ENCODE results near the gene RIPPLY2. TPM values are rescaled to one million over a fixed set of nuclear protein-coding genes. Genes with fewer than 3 reads are reported as not detected.

Gene RIPPLY2
- total RNA-seq = not detected

- no peak for TF ChIP-seq CTCF (IDR thresholded peaks at IDR 0.05; ENCODE audit: low read depth)
Observed at GRCh38 chr6:83853178-83854000, at the start of gene RIPPLY2. RIPPLY2 (plus strand) TSS chr6:83853360; CDS start chr6:83853417, 57 bp downstream.

- TF ChIP-seq CTCF (IDR thresholded peaks at IDR 0.05; ENCODE audit: low read depth) = no peak
Observed at GRCh38 chr6:83804886-83805285, 48.3 kb upstream of the RIPPLY2 start.

GRCh38 chr6:83808005-83808404 is 45.2 kb upstream of the RIPPLY2 start:
- TF ChIP-seq CTCF (IDR thresholded peaks at IDR 0.05; ENCODE audit: low read depth) = no peak

GRCh38 chr6:83808926-83809325 is 44.2 kb upstream of the RIPPLY2 start:
- no peak for TF ChIP-seq CTCF (IDR thresholded peaks at IDR 0.05; ENCODE audit: low read depth)

- TF ChIP-seq CTCF (IDR thresholded peaks at IDR 0.05; ENCODE audit: low read depth) = no peak
Observed at GRCh38 chr6:83812595-83812994, 40.6 kb upstream of the RIPPLY2 start.

GRCh38 chr6:83815631-83816272 is 37.4 kb upstream of the RIPPLY2 start:
- TF ChIP-seq CTCF (IDR thresholded peaks at IDR 0.05; ENCODE audit: low read depth) = no peak

GRCh38 chr6:83822629-83823169 is 30.5 kb upstream of the RIPPLY2 start:
- TF ChIP-seq CTCF (IDR thresholded peaks at IDR 0.05; ENCODE audit: low read depth) = no peak

All from subcutaneous adipose tissue (tissue), 4 donors.